GM18520 (cell line): ENCODE data around the gene FAF2.

Source experiments
- ATAC-seq: cut with Tn5 transposase; IDR thresholded peaks from one replicate; pipeline ENCODE4 v1.9.1; 2021; ENCODE audit not compliant: unreplicated experiment

Gene FAF2

GRCh38 chr5:176500511-176500910 lies 52.3 kb downstream of the FAF2 start:
- ATAC-seq: no peak

GRCh38 chr5:176501333-176501732 lies 53.1 kb downstream of the FAF2 start:
- ATAC-seq: no peak

GRCh38 chr5:176503496-176503895 lies 55.3 kb downstream of the FAF2 start:
- no peak for ATAC-seq

GRCh38 chr5:176507911-176508310 lies 59.7 kb downstream of the FAF2 start:
- no peak for ATAC-seq

GRCh38 chr5:176508603-176509002 lies 60.4 kb downstream of the FAF2 start:
- ATAC-seq: no peak

GRCh38 chr5:176513788-176514187 lies 65.6 kb downstream of the FAF2 start:
- no peak for ATAC-seq

- ATAC-seq: no peak
These were observed 66.2 kb downstream of the FAF2 start for GRCh38 chr5:176514244-176514950.

- ATAC-seq: no peak
These were observed 67.2 kb downstream of the FAF2 start for GRCh38 chr5:176515396-176515795.

- no peak for ATAC-seq
These were observed 69.0 kb downstream of the FAF2 start for GRCh38 chr5:176517053-176517661.

- no peak for ATAC-seq
These were observed 71.9 kb downstream of the FAF2 start for GRCh38 chr5:176519810-176520720.

- no peak for ATAC-seq
These were observed 73.1 kb downstream of the FAF2 start for GRCh38 chr5:176521286-176521685.

GRCh38 chr5:176521699-176522263 lies 73.6 kb downstream of the FAF2 start:
- ATAC-seq: no peak

GRCh38 chr5:176524138-176524537 lies 76.0 kb downstream of the FAF2 start:
- no peak for ATAC-seq

GRCh38 chr5:176524987-176525386 lies 76.8 kb downstream of the FAF2 start:
- ATAC-seq: no peak

GRCh38 chr5:176525677-176526076 lies 77.5 kb downstream of the FAF2 start:
- no peak for ATAC-seq

- no peak for ATAC-seq
These were observed 78.3 kb downstream of the FAF2 start for GRCh38 chr5:176526462-176526861.

GRCh38 chr5:176527246-176528222 lies 79.3 kb downstream of the FAF2 start:
- no peak for ATAC-seq

- no peak for ATAC-seq
These were observed 80.1 kb downstream of the FAF2 start for GRCh38 chr5:176528301-176528700.

GRCh38 chr5:176528761-176529115 lies 80.6 kb downstream of the FAF2 start:
- no peak for ATAC-seq

GRCh38 chr5:176529116-176529740 lies 81.0 kb downstream of the FAF2 start:
- no peak for ATAC-seq
